Thoracic aorta (tissue), 2 donors: Measurements from ENCODE around the gene SLC30A1. TPM values are rescaled to one million over a fixed set of nuclear protein-coding genes. Genes with fewer than 3 reads are reported as not detected.

ENCODE experiments used
- ATAC-seq: fragments of 150-250 bp; one replicate; pipeline ENCODE4 v1.8.0; 2017; ENCODE audit warnings: low read depth; ENCODE audit not compliant: insufficient number of reproducible peaks, low FRiP score
- DNase-seq: peaks from one replicate; pipeline ENCODE4 v3.0.0-alpha.2; 2020; ENCODE audit warnings: low spot score
- H3K27ac ChIP-seq, 2 donors: fragments of 200-600 bp; sonication (generic); 1 replicate in 1 of 2; 2 replicates in 1 of 2; pipeline ENCODE4 v1.5.1; 2016; ENCODE audit warnings: mild to moderate bottlenecking in 2 of 2, moderate library complexity in 2 of 2
- H3K27me3 ChIP-seq: fragments of 200-600 bp; sonication (generic); replicated peaks from 2 replicates; pipeline ENCODE4 v1.6.0; 2016; ENCODE audit warnings: mild to moderate bottlenecking; ENCODE audit not compliant: insufficient read depth
- H3K36me3 ChIP-seq: fragments of 200-600 bp; sonication (generic); one replicate; pipeline ENCODE4 v1.5.1; 2016
- H3K4me1 ChIP-seq, 2 donors: fragments of 200-600 bp; sonication (generic); 1 replicate in 1 of 2; 2 replicates in 1 of 2; pipeline versions ENCODE4 v1.5.1 to v1.6.0; 2016; ENCODE audit warnings: low read depth in 2 of 2, mild to moderate bottlenecking in 1 of 2; ENCODE audit not compliant: control insufficient read depth in 1 of 2
- H3K4me3 ChIP-seq: fragments of 200-600 bp; sonication (generic); 2 replicates; pipeline ENCODE4 v1.5.1; 2016; ENCODE audit warnings: mild to moderate bottlenecking
- H3K9me3 ChIP-seq: fragments of 200-600 bp; sonication (generic); 2 replicates; pipeline ENCODE4 v1.5.1; 2016
- total RNA-seq, 2 donors: library from RNA; depleted of rRNA; stranded (reverse); fragments of >200 nt; gene quantifications; one replicate each; pipeline versions ENCODE4 v1.1.0 to v1.2.3, GENCODE V29; 2016
- TF ChIP-seq, protein P1 (sequence below): fragments of 200-600 bp; sonication (generic); IDR thresholded peaks from one replicate; pipeline ENCODE4 v1.5.1; 2019; ENCODE audit warnings: antibody characterized with exemption

Gene SLC30A1
- total RNA-seq, 2 donors from 2014 or later, result 8.8 to 23.9 TPM

DNA sequence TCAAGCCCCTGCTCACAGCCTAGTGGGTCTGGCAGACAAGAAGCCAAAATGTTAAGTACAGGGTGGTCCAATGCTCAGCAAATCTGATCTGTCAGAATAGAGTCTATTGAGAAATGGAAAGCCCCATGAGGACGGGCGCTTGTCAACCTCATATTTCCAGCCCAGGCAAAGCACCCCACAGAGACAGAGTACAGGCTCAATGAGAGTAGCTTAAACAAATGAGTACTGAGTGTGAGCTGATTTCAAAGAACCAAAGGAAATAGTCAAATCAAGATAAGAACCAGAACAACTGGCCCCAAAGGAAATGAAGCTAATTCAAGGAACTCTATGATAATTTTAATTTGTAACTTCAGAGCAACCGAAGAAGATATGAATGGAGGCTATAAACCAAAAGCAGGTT, 44.6 kb upstream of the SLC30A1 start:
- no peaks in the 10 kb centered on the region for H3K36me3 ChIP-seq
- no peaks in the 10 kb centered on the region for H3K27me3 ChIP-seq

DNA sequence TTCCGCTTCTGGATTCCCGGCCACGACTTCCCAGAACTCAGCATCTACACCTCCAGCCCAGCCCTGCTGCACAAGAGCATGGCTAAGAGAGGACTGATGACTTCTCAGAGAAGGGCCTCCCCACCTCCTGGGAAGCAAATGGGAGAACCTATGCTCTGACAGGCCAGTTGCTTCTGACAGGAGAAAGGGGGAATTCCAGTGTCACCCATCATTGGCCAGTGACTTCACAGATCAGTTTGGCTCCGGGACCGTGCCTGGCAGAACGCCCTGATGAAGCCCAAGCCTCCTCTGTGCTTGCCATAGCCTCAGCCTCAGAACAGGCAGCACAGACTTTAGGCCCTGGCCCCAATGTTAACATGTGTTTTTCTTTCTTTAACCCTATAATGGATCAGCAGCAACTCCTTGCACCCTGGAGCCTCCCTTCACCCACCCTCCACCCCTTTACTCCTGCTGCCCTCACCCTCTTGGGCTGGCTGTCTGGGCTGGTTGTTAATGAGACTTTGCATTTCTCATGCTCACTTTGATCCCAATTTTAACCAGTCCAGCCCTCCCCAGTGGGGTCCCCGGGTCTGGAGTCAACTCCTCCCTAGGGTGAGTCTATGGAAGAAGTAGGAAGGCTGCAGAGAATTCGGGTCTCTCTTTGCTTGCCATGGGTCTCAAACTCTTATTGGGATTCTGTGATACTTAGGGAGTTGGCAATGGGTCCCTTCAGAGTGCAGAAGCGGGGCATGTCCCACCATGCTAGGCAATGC, 42.7 kb upstream of the SLC30A1 start:
- H3K27ac ChIP-seq, result no peak overlapping the region
- ATAC-seq (no peak), DNase-seq (no peak)
- H3K4me3 ChIP-seq, result no peak overlapping the region
- H3K9me3 ChIP-seq, result no peaks in the 10 kb centered on the region
- peaks cover 4 to 12% of the 10 kb centered on the region in 2 donors for H3K4me1 ChIP-seq
- TF ChIP-seq, protein P1, sequence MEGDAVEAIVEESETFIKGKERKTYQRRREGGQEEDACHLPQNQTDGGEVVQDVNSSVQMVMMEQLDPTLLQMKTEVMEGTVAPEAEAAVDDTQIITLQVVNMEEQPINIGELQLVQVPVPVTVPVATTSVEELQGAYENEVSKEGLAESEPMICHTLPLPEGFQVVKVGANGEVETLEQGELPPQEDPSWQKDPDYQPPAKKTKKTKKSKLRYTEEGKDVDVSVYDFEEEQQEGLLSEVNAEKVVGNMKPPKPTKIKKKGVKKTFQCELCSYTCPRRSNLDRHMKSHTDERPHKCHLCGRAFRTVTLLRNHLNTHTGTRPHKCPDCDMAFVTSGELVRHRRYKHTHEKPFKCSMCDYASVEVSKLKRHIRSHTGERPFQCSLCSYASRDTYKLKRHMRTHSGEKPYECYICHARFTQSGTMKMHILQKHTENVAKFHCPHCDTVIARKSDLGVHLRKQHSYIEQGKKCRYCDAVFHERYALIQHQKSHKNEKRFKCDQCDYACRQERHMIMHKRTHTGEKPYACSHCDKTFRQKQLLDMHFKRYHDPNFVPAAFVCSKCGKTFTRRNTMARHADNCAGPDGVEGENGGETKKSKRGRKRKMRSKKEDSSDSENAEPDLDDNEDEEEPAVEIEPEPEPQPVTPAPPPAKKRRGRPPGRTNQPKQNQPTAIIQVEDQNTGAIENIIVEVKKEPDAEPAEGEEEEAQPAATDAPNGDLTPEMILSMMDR, result no peak
- no peaks in the 10 kb centered on the region for H3K36me3 ChIP-seq
- H3K27me3 ChIP-seq, result no peaks in the 10 kb centered on the region

More for the DNA sequence above, 44.6 kb upstream of the SLC30A1 start:
- H3K27ac ChIP-seq, result no peak overlapping the region
- TF ChIP-seq, protein P1, result no peak
- no peaks in the 10 kb centered on the region for H3K9me3 ChIP-seq
- no peak for DNase-seq
- peaks cover 0 to 4% of the 10 kb centered on the region in 2 donors for H3K4me1 ChIP-seq
- no peak overlapping the region for H3K4me3 ChIP-seq
- no peak for ATAC-seq

- no peaks in the 10 kb centered on the region for H3K27me3 ChIP-seq
- no peak for ATAC-seq
- H3K36me3 ChIP-seq, result no peaks in the 10 kb centered on the region
- peaks cover 7 to 20% of the 10 kb centered on the region in 2 donors for H3K4me1 ChIP-seq
- DNase-seq, result no peak
- no peaks in the 10 kb centered on the region for H3K9me3 ChIP-seq
- H3K4me3 ChIP-seq, result no peak overlapping the region
- H3K27ac ChIP-seq, result no peak overlapping the region
- TF ChIP-seq, protein P1, result no peak
These were observed 41.1 kb upstream of the SLC30A1 start for GRCh38 chr1:211620097-211620496.

DNA sequence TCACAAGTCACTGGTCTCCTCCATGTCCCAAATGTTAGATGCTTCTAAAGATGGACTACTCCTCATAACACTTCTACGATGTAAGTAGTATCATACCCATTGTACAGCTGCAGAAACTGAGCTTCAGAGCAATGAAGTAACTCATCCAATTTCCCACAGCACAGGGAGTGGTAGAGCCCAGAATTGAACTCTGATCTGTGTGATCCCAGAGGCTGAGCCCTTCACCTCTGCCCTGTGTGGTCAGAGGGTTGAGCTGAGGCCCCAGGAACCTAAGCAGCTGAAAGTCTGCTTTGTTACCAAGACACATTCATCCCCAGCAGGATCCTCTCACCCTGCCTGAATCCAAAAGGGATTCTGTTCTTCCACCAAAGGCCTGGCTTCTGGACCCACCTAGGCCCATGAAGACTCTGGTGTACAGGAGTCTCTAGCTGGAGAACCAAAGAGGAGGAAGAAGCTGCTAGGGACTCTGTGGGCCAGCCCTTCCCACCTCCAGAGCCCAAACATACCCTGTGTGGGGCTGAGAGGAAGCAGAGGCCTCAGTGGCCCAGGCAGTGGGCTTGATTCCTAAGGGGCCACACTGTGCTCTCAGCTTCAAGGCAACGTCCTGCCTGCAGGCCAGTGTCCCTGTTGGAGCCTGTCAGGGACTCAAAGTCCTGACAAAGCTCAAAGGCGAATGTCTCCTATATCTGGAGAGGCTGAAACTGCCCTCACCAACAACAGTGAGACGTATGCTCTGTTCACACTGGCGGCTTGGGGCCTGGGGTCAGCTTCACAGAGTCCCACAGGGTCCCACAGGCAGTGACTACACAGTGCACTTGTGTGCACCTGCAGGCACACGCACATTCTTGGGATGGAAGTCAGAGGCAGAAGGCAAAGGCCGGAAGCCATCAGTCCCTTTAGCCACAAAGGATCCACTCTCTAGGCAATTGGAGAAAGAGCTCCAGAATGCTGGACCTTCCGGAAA, 40.4 kb upstream of the SLC30A1 start:
- TF ChIP-seq, protein P1, result no peak

DNA sequence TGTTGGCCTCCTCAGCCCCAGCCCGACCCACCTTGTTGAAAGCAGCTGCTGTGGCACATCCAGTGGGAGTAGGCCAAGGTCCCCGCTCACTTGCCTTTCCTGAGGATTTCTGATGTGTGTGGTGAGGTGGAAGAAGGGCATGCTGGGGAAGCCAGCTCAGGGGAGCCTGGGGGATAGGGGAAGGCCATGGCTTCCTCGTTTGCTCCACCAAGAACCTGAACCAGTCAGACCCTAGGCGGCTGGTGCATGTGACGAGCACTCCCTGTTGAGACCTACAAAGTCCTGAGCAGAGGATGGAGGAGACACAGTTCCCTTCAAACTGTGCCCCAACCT, 38.0 kb upstream of the SLC30A1 start:
- H3K4me1 ChIP-seq, result peaks cover 16 to 49% of the 10 kb centered on the region in 2 donors
- TF ChIP-seq, protein P1, result no peak
- DNase-seq, result no peak
- H3K4me3 ChIP-seq, result no peak overlapping the region
- no peak for ATAC-seq
- no peaks in the 10 kb centered on the region for H3K9me3 ChIP-seq
- peak overlapping the region; percentile 61 to 76 for H3K27ac ChIP-seq
- H3K27me3 ChIP-seq, result no peaks in the 10 kb centered on the region
- H3K36me3 ChIP-seq, result no peaks in the 10 kb centered on the region

More for the DNA sequence above, 40.4 kb upstream of the SLC30A1 start:
- Histone ChIP-seq H3K9me3 (no peaks in the 10 kb centered on the region), H3K4me3 (no peak overlapping the region), H3K4me1 (peaks cover 7 to 26% of the 10 kb centered on the region in 2 donors), H3K27ac (no peak overlapping the region), H3K27me3 (no peaks in the 10 kb centered on the region), H3K36me3 (no peaks in the 10 kb centered on the region)
- ATAC-seq (no peak), DNase-seq (no peak)
